GM19025 (cell line): ENCODE data around the gene SALL4.
"Not testable (repeated sequence)": the region's sequence is repeated elsewhere in the genome, so short reads cannot be mapped to it uniquely, and the experiment has no call there.

Experiments
- ATAC-seq: cut with Tn5 transposase; IDR thresholded peaks from one replicate; pipeline ENCODE4 v1.9.1; 2021; ENCODE audit warnings: mild to moderate bottlenecking, low read depth, moderate library complexity; ENCODE audit not compliant: unreplicated experiment

The SALL4 gene

DNA sequence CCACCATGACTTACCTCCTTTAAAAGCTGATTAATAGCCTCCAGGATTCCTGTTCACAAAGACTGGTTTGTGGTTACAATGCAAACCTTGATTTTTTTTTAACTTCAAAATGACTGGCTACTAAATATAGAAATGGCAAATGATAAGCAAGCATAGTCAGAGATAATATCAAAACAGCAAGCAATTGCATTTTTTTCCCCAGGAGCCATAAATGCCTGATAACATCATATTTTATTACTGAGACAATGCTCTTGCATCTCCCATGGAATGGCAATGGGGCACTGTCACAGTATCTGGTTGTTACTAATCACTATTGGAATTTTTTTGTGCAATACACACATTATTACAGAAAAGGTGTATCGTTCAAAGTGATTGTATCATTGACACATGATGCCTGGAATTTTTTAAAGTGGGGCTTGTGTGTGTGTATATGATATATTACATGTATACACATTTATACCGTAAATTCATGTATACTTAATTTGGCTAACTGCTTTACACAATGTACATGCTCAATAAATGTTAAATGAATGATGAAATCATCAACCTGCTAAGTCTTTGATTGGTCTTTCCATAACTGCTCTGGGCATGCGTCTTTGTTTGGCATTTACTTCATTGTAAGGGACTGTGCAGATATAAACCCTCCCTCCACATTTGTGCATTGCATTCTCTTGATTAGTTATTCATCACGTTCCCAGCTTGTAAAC lies 980 bp upstream of the SALL4 start:
- ATAC-seq: no peak

DNA sequence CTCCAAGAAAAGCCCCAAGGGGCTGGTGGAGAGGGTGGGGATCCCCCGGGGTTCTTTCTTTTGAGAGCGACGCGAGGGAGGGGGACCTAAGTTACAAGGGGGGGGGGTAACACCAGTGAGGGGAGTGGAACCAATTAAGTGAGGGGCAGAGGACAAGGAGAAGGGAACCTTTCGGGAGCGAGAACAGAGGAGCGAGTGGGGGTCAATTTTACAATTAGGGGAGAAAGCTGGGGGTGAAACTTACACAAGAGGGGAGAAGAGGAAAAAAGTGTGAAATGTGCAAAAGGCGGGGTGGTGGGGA lies 548 bp downstream of the SALL4 start:
- ATAC-seq: no peak

DNA sequence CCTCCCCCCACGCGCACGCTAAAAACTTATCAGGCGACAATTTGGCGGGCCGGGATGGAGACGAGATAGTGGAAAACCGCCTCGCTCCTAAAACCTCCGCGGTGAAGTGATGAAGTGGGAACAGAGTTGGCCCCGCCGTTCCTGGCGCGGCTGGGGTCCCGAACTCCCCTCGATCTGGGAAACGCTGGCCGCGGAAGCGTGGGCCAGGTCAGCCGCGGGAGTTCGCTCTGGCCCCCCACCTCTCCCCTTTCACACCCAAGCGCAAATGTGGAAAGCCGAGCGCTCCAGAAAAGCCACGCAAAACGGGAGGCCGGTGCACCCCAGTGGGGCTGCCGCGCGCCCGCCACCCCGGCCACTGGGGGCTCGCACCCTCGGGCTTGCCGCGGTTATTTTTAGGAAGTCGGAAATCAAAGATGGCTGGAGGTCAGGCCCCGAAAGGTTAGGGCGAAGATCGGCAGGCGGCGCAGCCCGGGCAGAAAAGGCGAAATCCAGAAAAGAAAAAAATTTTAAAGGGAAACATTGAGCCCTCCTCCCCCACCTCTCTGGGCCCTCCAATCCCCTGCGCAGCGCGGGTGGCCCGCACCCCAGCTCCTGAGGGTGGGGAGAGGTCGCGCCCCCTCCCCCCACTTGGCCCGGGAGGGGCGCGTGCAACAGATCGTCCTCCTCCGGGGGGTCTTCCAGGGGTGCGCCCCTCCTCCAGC lies 1.0 kb downstream of the SALL4 start:
- ATAC-seq: no peak

- no peak for ATAC-seq
Measured at GRCh38 chr20:51800872-51801121, 1.5 kb downstream of the SALL4 start.

- no peak for ATAC-seq
Measured at GRCh38 chr20:51800060-51800871, 2.1 kb downstream of the SALL4 start.

GRCh38 chr20:51799401-51799860 lies 2.9 kb downstream of the SALL4 start:
- no peak for ATAC-seq

DNA sequence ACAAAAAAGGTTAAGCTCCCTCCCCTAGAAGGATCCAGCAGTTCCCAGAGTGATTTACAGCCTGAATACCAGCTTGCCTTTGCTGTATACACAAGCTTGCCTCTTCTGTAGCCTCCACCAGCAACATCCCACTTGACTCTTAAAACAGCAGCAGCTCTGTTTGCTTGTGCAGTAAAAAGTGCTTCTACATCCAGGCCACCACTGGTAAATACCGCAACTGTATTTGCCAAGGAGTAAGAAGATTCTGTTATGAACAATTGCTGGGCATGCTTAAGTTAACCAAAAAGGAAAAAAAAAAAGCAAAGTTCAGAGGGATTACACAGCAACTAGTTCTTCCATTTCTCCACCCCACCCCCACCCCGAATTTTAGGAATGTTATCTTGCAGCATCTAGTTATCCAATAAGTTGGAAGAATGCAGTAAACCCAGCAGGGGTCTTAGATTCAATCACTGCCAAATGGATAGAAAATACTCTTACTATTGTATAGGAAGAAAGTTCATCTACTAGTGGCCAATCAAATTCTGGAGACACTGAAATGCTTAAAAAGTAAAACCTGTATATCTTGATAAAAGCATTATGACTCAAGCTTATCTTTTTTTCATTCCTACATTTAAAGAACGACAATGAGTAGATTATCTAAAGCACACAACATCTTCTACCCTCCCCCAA lies 4.8 kb downstream of the SALL4 start:
- no peak for ATAC-seq

DNA sequence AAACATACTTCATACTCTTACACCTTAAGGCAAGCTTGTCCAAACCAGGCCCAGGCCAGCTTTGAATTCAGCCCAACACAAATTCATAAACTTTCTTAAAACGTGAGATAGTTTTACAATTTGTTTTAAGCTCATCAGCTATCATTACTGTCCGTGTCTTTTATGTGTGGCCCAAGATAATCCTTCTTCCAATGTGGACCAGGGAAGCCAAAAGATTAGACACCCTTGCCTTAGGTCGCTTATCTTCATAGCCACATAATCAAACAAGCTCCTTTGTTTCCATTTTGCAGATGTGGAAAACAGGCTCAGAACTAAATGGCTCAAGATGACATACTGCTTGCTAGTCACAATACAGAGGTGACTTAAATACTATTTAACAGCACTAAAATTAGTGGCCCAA lies 6.0 kb downstream of the SALL4 start:
- no peak for ATAC-seq

- no peak for ATAC-seq
Measured at GRCh38 chr20:51792960-51793359, 9.4 kb downstream of the SALL4 start.

DNA sequence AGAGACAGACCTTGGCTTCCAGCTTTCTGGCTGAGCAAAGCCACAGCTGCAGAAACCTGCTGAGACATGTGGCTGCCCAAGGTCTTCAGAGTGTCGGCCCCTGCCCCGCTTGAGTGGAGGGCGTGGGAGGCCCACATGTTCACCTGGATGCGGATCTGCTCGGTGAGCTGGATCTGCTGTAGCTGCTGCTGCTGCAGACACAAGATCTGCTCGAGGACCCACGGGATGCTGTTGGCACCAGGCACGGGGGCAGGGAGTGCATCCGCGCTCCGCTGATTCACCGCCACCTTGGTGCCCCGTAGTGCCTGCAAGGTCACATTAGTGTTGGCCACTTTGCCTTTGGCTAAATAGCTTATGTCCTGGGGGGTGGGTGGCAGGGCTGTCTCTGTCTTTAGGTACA lies 10.7 kb downstream of the SALL4 start:
- no peak for ATAC-seq

DNA sequence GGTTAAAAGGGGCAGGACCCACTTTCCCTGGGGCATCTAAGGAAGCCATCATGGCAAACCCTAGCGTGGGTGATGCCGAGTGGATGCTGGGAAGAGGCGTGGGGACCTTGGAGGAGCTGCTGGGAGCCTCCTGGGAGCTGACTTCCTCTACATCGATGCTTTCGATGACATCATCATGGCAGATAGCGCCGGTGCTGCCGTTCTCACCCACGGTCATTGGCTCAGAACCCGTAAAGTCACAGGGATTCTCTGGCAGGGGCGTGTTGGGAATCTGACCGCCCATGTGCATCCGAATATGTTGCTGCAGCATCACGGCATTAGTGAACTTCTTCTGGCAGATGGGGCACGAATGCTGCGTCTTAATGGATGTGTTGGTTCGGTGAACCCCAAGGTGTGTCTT lies 12.1 kb downstream of the SALL4 start:
- no peak for ATAC-seq

DNA sequence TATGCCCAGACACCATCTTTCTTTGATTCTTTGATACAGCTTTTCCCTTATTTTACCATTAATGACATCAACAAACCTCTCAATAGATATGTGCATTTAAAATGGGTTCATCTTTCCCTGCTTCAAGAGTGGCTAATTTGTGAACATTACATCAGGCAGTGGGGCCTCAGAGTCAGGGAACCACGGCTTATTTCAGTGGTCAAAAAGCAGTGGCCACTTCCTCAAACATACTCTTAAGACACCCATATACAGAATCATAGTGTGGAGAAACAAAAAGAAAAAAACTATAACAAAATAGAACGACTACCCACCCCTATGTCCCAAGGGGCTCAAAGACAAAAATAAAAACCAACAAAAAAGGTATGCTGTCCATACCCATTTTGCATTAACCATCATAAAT lies 12.9 kb downstream of the SALL4 start:
- no peak for ATAC-seq

DNA sequence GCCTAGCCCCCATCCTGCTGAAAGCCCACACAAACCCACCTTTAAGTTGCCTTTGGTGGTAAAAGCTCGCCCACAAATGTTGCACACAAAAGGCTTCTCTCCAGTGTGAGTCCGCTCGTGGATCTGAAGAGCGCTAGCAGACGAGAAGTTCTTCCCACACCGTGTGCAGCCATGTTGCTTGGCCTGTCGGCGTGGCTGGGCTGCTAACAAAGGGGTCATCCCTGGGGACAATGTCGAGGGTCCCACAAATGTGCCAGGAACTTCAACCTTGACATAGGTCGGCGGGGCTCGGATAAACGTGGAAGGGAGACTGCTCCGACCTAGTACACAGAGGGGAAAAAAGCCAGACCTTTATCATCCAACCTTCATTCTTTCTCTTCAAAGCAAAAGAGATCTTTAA lies 13.5 kb downstream of the SALL4 start:
- ATAC-seq: no peak

DNA sequence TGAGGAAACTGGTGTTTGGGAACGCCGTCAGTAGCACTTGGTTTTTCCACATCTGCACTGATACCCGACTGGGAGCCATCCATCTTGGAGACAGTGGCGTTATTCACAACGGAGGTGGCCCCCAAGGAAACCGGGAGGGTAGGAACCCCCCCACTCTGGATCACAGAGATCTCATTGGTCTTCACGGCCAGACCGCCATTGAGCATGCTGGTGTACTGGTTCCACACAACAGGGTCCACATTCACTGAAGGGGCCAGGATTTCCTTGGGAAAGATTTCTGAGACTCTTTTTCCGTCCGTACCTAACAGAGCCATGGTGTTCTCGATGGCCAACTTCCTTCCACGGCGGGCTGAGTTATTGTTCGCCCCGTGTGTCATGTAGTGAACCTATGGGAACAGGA lies 18.0 kb downstream of the SALL4 start:
- no peak for ATAC-seq

DNA sequence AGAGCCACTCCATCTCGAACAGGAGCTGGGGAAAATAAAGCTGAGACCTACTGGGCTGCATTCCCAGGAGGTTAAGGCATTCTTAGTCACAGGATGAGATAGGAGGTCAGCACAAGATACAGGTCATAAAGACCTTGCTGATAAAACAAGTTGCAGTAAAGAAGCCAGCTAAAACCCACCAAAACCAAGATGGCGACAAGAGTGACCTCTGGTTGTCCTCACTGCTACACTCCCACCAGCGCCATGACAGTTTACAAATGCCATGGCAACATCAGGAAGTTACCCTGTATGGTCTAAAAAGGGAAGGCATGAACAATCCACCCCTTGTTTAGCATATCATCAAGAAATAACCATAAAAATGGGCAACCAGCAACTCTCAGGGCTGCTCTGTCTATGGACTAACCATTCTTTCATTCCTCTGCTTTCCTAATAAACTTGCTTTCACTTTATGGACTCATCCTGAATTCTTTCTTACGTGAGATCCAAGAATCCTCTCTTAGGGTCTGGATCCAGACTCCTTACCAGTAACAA lies 24.0 kb downstream of the SALL4 start:
- ATAC-seq: not testable (repeated sequence)

GRCh38 chr20:51775241-51775640 lies 27.1 kb downstream of the SALL4 start:
- no peak for ATAC-seq

GRCh38 chr20:51772236-51772635 lies 30.1 kb downstream of the SALL4 start:
- no peak for ATAC-seq

DNA sequence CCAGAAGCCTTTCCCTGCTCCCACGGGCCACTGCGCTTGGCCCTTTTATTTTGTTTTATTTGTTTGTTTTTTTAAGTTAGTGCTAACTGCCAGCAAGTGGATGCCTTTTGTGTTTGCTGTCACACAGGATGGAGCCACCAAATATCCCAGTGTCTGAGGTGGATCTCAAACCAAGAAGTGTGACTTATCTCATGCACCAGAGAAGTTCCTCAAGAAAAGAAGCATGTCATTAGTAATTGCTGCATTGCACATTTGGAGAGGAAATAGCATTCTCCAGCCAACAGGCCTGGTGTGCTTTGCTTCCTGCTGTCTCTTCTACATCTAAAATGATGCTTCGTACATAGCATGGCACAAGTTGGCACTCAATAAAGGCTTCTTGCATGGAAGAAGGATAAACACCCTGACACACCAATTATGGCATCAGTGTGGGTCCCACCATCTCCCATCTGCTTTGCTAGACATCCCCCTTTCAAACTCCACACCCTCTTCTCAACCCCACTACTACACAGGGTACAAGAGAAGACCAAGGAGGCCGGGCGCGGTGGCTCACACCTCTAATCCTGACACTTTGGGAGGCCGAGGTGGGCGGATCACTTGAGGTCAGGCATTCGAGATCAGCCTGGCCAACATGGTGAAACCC lies 32.2 kb downstream of the SALL4 start:
- ATAC-seq: no peak

DNA sequence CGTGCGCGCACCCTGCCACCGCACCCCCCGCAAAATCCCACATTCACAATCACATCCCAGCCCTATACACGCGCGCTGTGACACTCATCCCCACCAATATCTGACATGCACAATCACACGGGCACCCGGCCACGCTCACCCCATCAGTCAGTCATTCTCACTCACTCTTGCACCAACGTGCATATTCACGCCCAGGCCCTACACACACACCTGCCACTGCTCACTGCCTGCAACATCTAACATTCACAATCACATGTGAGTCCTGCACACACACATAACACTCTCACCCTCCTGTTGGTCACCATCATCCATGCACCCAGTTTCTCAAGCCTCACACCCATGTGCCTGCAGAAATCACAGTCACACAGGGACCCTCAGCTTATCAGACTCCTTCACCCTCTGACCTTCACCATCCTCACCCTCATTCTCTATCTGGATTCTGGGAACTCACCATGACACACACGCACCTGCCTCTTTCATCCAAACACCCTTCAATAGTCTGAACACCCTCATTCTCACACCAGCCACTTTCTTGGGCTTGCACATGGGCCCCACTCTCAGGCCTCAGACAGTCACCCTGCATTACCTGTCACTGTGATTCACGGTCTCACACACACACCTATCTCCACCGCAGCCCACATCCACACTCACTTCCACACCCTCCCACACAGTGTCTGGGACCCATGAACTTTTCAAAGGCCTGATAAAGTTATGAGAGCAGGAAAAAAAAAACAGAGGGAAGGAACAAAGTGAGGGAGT lies 33.4 kb downstream of the SALL4 start:
- ATAC-seq: no peak
